GM23248 (cell line): ENCODE data around the gene EPM2A.

Source experiments
- EZH2 ChIP-seq: fragments of 200-600 bp; sonication (generic); IDR thresholded peaks from 2 replicates; pipeline ENCODE4 v1.6.1; 2018; ENCODE audit warnings: antibody characterized with exemption, mild to moderate bottlenecking; ENCODE audit not compliant: insufficient read depth, poor library complexity, severe bottlenecking
- EZH2phosphoT487 ChIP-seq: fragments of 200-600 bp; sonication (generic); IDR thresholded peaks from 2 replicates; pipeline ENCODE4 v1.6.1; 2018; ENCODE audit warnings: antibody characterized with exemption, moderate library complexity, mild to moderate bottlenecking, low read depth; ENCODE audit not compliant: insufficient read depth

DNA sequence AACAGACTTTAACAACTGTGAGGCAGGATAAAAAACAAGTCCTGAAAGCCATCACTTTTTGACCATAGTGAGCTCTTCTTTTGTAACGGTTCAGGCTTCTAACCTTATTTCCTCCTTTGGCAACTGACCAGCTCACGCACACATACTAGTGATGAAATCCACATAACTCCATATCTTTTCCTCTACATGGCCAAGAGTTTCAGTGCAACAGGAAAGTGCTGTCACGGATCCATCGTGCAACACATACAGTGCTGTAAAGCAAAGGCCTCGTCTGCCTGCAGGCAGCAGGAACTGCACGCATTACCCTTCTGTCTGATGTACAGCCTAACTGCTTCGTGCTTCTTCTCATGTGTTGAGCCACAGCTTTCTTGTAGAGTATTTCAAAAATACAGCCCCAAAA, 108.5 kb downstream of the EPM2A start:
- TF ChIP-seq EZH2 (no peak), EZH2phosphoT487 (no peak)
